Esophagus squamous epithelium (tissue), 4 donors: ENCODE measurements around the gene MUC22.

ENCODE experiments used
- CTCF ChIP-seq, 6 experiments: fragments of 450-650 bp in 4 of 6; fragments of 200-600 bp in 2 of 6; sonication (generic) in 2 of 6; IDR thresholded peaks; one replicate each; pipeline ENCODE4 v1.5.1; 2016 to 2019; ENCODE audit warnings: antibody characterized with exemption in 6 of 6, mild to moderate bottlenecking in 4 of 6, moderate library complexity in 4 of 6
- POLR2A ChIP-seq, 4 donors: fragments of 450-650 bp; IDR thresholded peaks; one replicate each; pipeline ENCODE4 v1.6.1; 2017; ENCODE audit warnings: antibody characterized with exemption in 4 of 4, mild to moderate bottlenecking in 4 of 4, moderate library complexity in 3 of 4

DNA sequence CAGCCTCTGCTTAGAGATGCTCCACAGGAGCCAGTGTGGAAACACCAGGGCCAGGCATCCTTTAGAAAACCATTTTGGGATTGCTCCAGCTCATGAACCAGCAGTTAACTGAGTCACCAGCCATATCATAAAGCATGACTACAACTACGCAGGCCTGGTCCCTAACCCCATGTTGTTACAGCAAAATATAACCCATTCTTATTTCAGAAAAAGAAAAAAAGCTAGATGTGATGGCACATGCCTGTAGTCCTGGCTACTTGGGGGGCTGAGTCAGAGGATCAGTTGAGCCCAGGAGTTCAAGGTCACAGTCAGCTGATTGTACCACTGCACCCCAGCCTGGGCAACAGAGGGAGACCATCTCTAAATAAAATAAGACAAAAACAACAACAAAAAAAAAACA is 65.3 kb downstream of the MUC22 start:
- TF ChIP-seq POLR2A (IDR thresholded peaks at IDR 0.05) = no peak
- TF ChIP-seq CTCF (IDR thresholded peaks at IDR 0.05) = no peak
